Daoy (cell line): ENCODE results near the gene AQP12A. TPM values are rescaled to one million over a fixed set of nuclear protein-coding genes. Genes with fewer than 3 reads are reported as not detected.

ENCODE experiments used
- DNase-seq: peaks from one replicate; pipeline ENCODE4 v3.0.0-alpha.2; 2015; ENCODE audit warnings: low read depth
- total RNA-seq: library from RNA; depleted of rRNA; stranded (reverse); fragments of >200 nt; shearing (Covaris generic); gene quantifications from 2 replicates; pipeline ENCODE4 v1.2.3, GENCODE V29; 2014; rRNA removed

AQP12A gene
- total RNA-seq, 1 experiment from 2014 or later, result not detected

DNA sequence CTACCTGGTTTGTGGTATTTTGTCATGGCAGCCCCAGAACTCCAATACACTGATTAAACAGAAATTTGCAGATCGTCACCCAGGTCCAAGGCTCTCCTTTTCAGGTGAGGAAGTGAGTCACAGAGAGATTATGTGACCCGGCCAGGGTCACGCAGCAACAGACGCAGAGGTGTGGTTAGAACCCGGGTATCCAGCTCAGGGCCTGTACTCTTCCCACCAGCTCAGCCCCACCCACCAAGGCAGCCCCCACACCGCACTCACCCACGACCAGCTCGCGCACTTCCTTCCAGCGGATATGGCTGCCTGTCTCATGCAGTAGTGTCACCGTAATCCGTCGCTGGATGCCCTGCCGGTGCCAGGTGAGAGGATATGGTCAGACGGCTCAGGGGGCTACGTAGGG is 48.1 kb downstream of the AQP12A start:
- DNase-seq, result no peak

GRCh38 chr2:240741091-240741490 is 49.4 kb downstream of the AQP12A start:
- DNase-seq, result no peak

GRCh38 chr2:240742602-240743095 is 51.0 kb downstream of the AQP12A start:
- no peak for DNase-seq

DNA sequence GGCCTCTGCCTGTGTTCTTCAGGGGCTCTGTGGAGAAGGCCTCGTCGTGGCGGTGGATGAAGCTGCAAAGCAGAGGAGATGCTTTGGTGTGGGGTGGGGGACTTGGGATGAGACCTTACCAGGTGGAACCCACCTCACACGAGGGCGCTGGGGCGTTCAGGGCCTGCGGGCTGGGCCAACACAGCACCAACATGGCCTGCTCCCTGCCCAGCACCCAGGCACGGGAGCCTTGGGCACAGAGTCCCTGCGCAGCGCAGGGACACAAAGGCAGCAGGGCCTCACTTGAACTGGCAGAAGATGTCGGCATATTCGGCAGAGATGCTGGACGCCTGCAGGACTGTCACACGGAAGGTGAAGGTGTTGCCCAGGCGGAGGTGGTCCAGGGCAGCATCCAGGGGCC is 53.8 kb downstream of the AQP12A start:
- no peak for DNase-seq

DNA sequence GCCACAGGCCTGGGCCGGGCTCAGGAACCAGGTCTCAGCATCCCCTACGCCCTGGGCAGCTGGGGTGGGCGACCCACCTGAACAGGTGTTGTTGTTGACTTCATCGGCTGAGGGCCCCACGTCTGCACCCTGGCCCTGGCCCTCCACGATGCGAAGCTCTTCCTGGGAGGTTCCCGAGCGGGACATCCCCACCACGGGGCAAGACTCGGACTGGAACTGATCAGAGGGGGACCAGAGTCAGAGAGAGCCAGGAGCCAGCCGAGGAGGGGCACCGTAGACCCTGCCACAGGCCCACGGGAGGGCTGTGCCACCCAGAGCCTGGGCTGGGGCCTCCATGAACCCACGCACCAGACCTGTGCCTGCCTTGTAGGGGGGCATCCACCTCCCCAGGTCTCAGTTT is 54.3 kb downstream of the AQP12A start:
- no peak for DNase-seq

- no peak for DNase-seq
Measured at GRCh38 chr2:240746671-240747070, 55.0 kb downstream of the AQP12A start.

DNA sequence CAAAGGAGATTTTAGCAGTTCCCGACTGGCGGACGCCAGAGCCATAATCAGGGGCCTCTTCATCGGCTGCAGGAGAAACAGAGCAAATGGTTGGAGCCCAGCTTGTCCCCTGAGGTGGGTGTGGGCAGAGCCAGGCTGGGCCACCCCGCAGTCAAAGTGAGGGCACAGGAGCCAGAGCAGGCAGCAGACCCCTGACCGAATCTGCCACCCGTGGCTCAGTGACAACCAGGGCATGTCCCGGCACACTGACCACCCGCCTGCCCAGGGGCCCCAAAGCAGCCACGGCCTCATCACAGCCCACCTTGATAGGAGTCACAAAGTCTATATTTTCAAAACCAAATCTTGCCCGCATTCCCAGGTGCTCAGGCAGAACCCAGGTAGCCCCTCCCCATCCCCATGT is 55.6 kb downstream of the AQP12A start:
- no peak for DNase-seq

Other genes with a start within 250 kb of the AQP12A start
- 1.8 and 4.7 TPM in 2 replicates for gene ANKMY1, start 133.9 kb upstream of the AQP12A start, total RNA-seq
- 2.8 and 3.3 TPM in 2 replicates for gene DUSP28, start 131.5 kb upstream of the AQP12A start, total RNA-seq
- gene RNPEPL1, start 123.4 kb upstream of the AQP12A start, total RNA-seq, result 1.8 and 2.3 TPM in 2 replicates
- 23.8 and 28.3 TPM in 2 replicates for gene CAPN10, start 105.1 kb upstream of the AQP12A start, total RNA-seq
- gene GPR35, start 66.4 kb upstream of the AQP12A start, total RNA-seq, result 0.33 and 1.1 TPM in 2 replicates
- not detected in 2 replicates for gene AQP12B, start 9.0 kb upstream of the AQP12A start, total RNA-seq
- 15.0 and 16.2 TPM in 2 replicates for gene KIF1A, start 128.4 kb downstream of the AQP12A start, total RNA-seq
- gene AGXT, start 177.0 kb downstream of the AQP12A start, total RNA-seq, result not detected in 2 replicates
- not detected in 2 replicates for gene MAB21L4, start 204.3 kb downstream of the AQP12A start, total RNA-seq
- not detected in 2 replicates for gene CROCC2, start 214.5 kb downstream of the AQP12A start, total RNA-seq